Vagina (tissue), 2 donors: Measurements from ENCODE around the gene MYH9.

Source experiments
- CTCF ChIP-seq, 3 experiments: fragments of 450-650 bp in 2 of 3; fragments of 200-600 bp in 1 of 3; sonication (generic) in 1 of 3; IDR thresholded peaks; one replicate each; pipeline ENCODE4 v1.5.1; 2017 to 2019; ENCODE audit warnings: antibody characterized with exemption in 3 of 3, mild to moderate bottlenecking in 2 of 3, moderate library complexity in 2 of 3
- POLR2A ChIP-seq, 2 donors: fragments of 450-650 bp; IDR thresholded peaks; one replicate each; pipeline ENCODE4 v1.6.1; 2017; ENCODE audit warnings: antibody characterized with exemption in 2 of 2, mild to moderate bottlenecking in 2 of 2, moderate library complexity in 2 of 2
- POLR2AphosphoS5 ChIP-seq, 2 donors: sonication (generic); formaldehyde crosslinking; IDR thresholded peaks; one replicate each; pipeline ENCODE4 v1.9.0; 2017; ENCODE audit warnings: antibody characterized with exemption in 2 of 2, mild to moderate bottlenecking in 2 of 2, low read depth in 1 of 2; ENCODE audit not compliant: insufficient read depth in 1 of 2

GRCh38 chr22:36385491-36386350 is 2.0 kb downstream of the MYH9 start:
- no peak for TF ChIP-seq CTCF (IDR thresholded peaks at IDR 0.05)
- TF ChIP-seq POLR2A (IDR thresholded peaks at IDR 0.05) = no peak
- TF ChIP-seq POLR2AphosphoS5 (IDR thresholded peaks at IDR 0.05; ENCODE audit: insufficient read depth in 1 of 2, low read depth in 1 of 2) = peak in 1 of 2 donors; percentile 22
